ENCODE data around the gene RABGAP1L.

DNA sequence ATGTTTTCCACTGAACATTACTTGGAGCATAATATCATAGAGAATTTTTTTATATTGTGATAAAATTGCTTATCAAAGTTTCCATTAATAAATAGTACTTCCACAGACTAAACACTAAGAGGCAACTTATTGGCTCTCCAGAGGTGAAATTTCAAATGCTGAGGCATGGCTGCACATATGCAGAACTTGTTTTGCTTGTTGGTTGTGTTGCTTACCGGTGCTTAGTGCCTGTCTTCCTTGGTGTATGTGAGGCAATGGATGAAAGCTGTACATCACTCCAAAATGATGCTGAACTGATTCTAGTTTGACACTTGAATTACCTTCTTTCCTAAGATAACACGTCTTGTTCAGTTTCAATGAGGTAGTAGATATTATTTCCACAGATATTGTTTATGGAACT is 258.6 kb downstream of the RABGAP1L start:
- TF ChIP-seq, protein P1, sequence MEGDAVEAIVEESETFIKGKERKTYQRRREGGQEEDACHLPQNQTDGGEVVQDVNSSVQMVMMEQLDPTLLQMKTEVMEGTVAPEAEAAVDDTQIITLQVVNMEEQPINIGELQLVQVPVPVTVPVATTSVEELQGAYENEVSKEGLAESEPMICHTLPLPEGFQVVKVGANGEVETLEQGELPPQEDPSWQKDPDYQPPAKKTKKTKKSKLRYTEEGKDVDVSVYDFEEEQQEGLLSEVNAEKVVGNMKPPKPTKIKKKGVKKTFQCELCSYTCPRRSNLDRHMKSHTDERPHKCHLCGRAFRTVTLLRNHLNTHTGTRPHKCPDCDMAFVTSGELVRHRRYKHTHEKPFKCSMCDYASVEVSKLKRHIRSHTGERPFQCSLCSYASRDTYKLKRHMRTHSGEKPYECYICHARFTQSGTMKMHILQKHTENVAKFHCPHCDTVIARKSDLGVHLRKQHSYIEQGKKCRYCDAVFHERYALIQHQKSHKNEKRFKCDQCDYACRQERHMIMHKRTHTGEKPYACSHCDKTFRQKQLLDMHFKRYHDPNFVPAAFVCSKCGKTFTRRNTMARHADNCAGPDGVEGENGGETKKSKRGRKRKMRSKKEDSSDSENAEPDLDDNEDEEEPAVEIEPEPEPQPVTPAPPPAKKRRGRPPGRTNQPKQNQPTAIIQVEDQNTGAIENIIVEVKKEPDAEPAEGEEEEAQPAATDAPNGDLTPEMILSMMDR (optimal IDR thresholded peaks at IDR 0.05 in 1 of 3, IDR thresholded peaks at IDR 0.05 in 1 of 3, conservative IDR thresholded peaks at IDR 0.05 in 1 of 3; ENCODE audit: extremely low read depth in 1 of 3, insufficient read depth in 2 of 3, low read length in 3 of 3) = no peak
- no peak for TF ChIP-seq EZH2 (IDR thresholded peaks at IDR 0.05; ENCODE audit: low read length)

All from keratinocyte (primary cell).